Endothelial cell of hepatic sinusoid (primary cell): ENCODE measurements around the gene TSPAN18.

Experiments used
- in situ Hi-C: cut with HindIII; loops from 2 replicates; pipeline ENCODE4 v1.10.0; 2017; ENCODE audit warnings: low sequenced_read_pairs

The TSPAN18 gene

GRCh38 chr11:44709966-44710365 is 16.8 kb upstream of the TSPAN18 start:
- in situ Hi-C loops = no loop called here

DNA sequence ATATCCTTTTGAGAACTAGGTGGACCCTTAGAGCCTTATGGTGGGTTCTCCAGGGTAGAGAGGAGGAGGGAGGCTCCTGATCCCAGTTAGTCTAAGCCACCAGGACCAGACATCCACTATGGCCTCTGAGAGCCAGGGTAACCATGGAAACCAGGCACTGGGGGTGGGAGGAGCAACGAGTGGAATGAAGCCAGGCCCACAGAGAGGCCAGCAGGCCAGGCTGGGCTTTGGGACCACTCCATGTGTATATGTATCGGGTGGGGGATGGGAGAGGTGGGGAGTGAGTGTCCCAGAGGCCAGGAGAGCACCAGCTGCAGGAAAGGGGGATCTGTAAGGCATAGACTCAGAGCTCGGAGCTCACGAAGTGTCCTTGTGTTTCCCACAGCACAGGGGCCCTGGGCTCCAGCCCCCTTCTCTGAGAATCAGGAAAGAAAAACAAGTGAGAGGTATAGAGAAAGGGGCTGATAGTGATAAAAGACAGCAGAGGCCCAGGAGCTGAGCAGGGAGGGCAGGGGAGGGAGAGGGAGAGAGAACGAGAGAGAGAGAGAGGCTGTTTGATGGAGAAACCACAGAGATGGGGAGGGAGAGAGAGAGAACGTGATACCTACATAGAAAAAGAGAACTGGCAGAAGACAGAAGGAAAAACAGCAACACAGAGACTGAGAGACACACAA is 15.5 kb upstream of the TSPAN18 start:
- in situ Hi-C loops = no loop called here

DNA sequence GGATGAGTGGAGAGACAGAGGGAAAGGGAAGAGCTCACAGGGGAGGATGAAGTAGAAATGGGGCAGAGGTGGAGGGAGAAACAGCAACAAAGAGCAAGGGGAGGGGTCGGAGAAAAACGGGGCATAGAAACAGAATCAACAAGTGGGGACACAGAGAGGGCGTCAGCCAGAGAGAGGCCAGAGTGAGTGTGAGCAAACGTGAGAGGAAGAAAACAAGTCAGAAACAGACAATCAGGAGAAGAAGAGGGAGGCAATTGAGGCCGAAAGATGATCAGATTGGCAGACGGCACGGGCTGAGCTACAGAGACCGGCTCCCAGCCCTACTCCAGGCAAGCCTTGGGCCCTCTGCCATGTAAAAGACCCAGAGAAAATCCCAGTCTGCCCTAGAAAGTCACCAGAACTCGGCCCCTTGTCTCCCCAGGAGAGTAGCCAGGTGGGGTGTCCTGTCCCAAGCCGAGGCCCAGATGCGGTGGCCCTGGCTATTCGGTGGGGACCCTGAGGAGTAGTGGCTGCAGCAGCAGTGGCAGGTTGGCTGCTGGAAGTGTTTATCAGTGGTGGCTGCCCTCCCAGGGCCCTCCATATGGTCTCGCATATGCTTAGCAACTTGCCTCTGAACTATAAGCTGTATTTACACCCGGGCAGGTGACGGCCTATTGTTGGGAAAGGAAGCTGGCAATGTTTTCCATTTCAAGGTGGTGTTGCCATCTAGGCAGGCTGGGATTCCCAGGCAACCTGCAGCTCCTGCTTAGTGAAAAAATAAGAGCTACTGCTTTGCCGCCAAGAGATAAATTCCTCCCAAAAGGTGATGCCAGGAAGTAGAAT is 14.8 kb upstream of the TSPAN18 start:
- in situ Hi-C loops = no loop called here

DNA sequence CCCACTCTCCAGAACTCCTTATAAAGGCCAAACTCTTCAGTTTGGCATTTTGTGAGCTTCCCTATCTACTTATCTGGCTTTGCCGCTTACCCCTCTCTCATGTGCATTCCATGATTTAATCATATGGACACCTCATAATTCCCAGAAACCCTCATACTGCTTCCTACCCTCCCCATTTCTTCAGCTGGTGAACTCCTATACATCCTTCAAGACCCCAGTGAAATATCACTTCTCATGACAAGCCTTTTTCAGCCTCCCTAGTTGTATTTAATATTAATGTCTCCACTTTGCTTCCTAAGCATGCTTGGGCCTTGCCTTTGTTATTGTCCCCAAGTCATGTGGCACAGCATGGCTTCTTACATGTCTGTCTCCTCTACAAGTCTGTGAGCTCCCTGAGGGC is 13.7 kb upstream of the TSPAN18 start:
- in situ Hi-C loops = no loop called here

DNA sequence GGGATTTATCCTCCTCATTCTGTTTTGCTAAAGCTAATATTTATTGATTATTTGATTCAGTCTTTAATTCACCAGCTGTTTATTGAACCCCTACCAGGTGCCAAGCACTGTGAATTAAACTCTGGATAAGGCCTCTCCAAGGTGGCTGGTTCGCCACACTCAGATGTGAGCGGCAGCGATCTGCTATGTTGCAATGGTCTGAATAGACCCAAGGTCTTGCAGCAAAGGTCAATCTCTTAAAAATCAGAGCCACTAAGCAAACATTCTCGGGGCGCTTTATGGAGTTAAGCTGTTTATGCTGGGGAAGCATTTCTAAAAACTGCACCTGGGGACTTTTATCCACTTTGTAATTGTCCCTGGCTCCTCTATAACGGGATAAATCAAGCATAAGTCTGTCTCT is 10.5 kb upstream of the TSPAN18 start:
- in situ Hi-C loops = no loop called here

DNA sequence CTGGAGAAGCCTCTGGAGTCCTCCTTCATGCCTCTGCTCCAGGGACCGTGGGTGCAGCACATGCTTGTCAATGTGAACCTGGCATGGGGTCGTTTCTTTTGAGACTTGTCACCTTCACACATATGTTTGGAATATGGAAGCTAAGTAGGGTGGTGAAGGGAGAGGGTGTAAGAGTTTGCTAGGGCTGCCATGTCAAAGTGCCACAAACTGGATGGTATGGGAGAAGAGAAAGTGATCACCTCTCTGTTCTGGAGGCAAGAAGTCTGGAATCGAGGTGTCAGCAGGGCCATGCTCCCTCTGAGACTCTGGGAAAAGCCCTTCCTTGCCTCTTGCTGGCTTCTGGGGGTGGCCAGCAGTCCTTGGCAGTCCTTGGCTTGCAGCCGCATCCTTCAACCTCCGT is 8.7 kb upstream of the TSPAN18 start:
- in situ Hi-C loops = no loop called here

DNA sequence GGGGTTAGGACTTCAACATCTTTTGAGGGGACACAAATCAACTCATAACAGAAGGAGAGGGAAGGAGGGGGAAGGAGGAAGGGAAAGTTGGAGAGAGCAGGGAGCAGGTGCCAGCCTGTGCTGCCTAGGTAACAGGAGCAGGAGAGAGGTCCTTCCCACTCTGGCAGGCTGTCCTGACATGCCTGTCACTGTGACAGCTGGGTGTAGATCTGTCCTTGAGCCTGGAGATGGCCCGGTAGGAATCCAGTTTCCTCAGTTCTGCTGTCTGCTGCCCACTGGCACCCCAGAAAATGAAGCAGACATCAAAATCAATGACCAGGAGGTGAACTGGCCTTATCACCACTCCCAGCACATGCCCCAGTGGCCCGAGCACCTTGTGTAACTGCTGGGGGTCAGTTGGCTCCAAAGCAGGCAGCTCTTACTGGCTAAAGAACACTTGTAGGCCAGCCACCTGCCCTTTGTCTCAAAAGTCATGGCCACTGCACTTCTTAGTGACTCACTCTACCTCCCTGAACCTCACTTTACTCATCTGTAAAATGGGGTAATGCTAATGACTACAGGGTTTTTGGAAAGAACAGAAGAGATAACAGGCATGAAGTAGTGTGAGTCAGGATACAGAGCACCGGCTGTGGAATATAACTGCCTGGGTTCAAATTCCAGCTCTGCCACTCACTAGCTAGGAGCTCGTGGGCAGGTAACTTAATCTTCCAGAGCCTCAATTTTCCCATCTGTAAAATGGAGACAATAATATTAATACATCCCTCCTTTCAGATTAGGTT is 8.0 kb upstream of the TSPAN18 start:
- in situ Hi-C loops = no loop called here

- in situ Hi-C loops = loop anchor here (5.0 to 10.0 kb wide), 2 partner anchors 102 to 1000 kb away; no protein-coding TSS in a partner anchor
Observed at GRCh38 chr11:44725016-44725685, 1.6 kb upstream of the TSPAN18 start.

GRCh38 chr11:44725757-44726282 is 942 bp upstream of the TSPAN18 start:
- in situ Hi-C loops = loop anchor here (5.0 to 10.0 kb wide), 2 partner anchors 101 to 999 kb away; no protein-coding TSS in a partner anchor

- in situ Hi-C loops = loop anchor here (5.0 to 10.0 kb wide), 2 partner anchors 100 to 998 kb away; no protein-coding TSS in a partner anchor
Observed at GRCh38 chr11:44727114-44727372, 281 bp downstream of the TSPAN18 start.

GRCh38 chr11:44727373-44728287 is 868 bp downstream of the TSPAN18 start:
- in situ Hi-C loops = loop anchor here (5.0 to 10.0 kb wide), 2 partner anchors 100 to 997 kb away; no protein-coding TSS in a partner anchor

GRCh38 chr11:44728491-44728910 is 1.7 kb downstream of the TSPAN18 start:
- in situ Hi-C loops = loop anchor here (5.0 to 10.0 kb wide), 2 partner anchors 99 to 996 kb away; no protein-coding TSS in a partner anchor

DNA sequence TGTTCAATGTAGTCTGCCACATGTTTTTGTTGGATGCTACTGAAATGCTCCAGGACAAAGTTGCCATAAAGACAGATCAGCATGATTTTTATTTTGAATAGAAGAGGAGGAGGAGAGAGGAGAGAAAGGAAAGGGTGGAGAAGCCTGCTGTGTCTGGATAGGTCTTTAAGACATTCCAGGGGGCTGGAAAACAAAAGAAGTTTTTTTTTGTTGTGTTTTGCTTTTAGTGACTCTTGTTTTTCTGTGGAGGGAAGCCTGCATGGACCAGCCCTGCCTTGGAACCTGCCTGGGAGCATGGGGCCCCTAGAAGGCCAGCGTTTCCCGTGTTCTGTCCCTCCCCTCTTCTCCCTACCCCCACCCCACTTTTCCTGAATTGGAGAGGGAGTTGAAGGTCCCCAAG is 2.3 kb downstream of the TSPAN18 start:
- in situ Hi-C loops = loop anchor here (5.0 to 10.0 kb wide), 2 partner anchors 98 to 996 kb away; no protein-coding TSS in a partner anchor

DNA sequence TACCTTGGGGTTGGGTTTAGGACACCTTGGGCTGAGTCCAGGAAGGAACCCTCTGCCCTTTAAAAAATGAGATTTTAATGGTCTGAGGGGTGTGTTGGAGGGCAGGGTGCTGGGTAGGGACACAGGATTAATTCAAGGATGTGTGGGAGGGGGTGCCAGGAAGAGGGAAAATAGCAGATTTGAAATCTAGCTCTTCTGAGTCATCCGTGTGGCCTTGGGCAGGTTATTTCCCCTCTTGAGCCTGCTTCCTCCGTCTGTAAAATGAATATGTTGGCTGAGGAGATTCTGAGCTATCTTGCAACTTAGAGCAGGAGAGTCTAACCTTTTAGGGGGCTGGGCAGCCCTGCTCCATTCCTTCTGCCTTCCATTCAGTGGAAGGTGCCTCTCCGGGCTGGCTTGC is 3.0 kb downstream of the TSPAN18 start:
- in situ Hi-C loops = loop anchor here (5.0 to 10.0 kb wide), 3 partner anchors 98 to 995 kb away; no protein-coding TSS in a partner anchor

GRCh38 chr11:44730775-44731174 is 4.0 kb downstream of the TSPAN18 start:
- in situ Hi-C loops = loop anchor here (5.0 kb wide), 1 partner anchor 162 kb away; no protein-coding TSS in a partner anchor

DNA sequence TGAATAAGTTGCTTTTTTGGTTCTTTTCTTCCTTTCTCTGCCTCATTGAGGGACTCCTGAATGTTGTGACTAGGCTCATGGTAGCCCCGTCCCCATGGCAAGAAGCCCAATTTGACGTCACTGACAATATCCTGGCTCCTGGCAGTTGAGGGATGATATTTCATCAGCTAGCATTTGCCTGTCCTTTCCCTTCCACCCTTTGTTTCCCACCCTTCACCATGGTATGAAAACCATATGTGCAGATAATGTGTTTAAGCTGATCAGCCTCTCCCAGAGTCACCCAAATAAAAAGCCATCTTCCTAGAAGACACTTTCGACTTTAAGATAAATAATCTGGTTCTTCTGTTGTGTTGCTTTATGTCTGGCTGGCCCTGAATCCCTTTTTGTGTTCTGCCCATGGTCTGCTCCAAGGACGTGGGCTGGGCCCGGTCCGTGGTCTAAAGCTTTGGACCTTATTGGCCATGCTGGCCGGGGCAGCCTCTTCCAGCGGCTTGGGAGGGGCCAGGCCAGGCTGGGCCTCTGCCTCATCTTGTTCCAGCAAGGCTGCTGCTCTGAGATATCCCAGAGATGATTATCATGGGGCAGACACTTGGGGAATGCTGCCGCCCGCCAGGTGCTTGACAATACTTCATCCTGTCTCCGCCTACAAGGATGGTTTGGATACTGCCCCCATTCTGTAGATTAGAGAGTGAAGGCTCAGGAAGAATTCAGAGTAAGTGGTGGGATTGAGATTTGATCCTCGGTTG is 5.1 kb downstream of the TSPAN18 start:
- in situ Hi-C loops = loop anchor here (5.0 kb wide), 1 partner anchor 160 kb away; no protein-coding TSS in a partner anchor

GRCh38 chr11:44732564-44732963 is 5.8 kb downstream of the TSPAN18 start:
- in situ Hi-C loops = loop anchor here (5.0 kb wide), 1 partner anchor 160 kb away; no protein-coding TSS in a partner anchor

DNA sequence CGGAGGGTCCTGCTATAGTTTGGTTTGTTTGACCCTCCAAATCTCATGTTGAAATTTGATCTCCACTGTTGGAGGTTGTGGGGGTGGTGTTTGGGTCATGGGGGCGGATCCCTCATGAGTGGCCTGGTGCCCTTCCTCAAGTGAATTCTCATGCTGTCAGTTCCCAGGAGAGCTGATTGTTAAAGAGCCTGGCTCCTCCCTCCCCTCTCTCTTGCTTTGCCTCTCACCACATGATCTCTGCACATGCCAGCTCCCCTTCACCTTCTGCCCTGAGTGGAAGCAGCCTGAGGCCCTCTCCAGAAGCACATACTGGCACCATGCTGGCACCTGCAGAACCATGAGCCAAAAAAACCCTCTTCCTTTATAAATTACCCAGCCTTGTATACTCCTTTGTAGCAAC is 7.1 kb downstream of the TSPAN18 start:
- in situ Hi-C loops = loop anchor here (5.0 kb wide), 1 partner anchor 158 kb away; no protein-coding TSS in a partner anchor
